ENCODE results near the gene SYTL1.

DNA sequence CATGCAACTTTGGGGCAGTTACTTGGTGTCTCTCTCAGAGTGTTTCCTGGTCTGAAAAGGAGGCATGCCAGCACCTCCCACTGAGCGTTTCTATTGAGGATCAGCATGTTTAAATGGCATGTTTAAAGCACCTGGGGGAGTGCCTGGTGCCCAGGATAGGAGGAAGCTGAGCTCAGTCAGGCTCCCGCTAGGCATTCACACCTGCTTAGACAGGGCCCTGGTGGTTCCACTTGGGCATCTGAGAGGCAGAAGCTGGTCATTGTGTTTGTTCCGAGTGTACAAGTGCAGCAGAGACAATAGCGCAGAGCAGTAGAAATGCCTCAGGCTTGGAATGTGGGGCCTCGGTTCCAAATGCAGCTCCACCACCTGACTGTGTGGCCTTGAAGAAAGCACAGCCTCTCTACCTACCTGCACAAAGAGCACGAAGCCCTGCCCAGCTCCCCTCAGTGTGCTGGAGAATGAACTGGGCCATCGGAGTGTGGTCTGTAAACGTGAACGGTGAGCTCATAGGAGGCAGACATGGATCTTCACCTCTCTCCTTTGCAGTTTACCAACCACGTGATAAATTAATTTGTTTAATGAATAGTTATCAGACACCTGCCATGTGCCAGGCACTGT, 40.1 kb upstream of the SYTL1 start:
- TF ChIP-seq, protein P1, sequence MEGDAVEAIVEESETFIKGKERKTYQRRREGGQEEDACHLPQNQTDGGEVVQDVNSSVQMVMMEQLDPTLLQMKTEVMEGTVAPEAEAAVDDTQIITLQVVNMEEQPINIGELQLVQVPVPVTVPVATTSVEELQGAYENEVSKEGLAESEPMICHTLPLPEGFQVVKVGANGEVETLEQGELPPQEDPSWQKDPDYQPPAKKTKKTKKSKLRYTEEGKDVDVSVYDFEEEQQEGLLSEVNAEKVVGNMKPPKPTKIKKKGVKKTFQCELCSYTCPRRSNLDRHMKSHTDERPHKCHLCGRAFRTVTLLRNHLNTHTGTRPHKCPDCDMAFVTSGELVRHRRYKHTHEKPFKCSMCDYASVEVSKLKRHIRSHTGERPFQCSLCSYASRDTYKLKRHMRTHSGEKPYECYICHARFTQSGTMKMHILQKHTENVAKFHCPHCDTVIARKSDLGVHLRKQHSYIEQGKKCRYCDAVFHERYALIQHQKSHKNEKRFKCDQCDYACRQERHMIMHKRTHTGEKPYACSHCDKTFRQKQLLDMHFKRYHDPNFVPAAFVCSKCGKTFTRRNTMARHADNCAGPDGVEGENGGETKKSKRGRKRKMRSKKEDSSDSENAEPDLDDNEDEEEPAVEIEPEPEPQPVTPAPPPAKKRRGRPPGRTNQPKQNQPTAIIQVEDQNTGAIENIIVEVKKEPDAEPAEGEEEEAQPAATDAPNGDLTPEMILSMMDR (IDR thresholded peaks at IDR 0.05 in 2 of 3, conservative IDR thresholded peaks at IDR 0.05 in 1 of 3; ENCODE audit: insufficient read depth in 2 of 3, low read depth in 1 of 3, low read length in 3 of 3): no peak
- no peak for TF ChIP-seq ZNF586 (CRISPR knock-in tag; conservative IDR thresholded peaks at IDR 0.05)

Data from K562 (cell line).